K562 (cell line): ENCODE data around the gene SEMA4G. TPM values are rescaled to one million over a fixed set of nuclear protein-coding genes. Genes with fewer than 3 reads are reported as not detected.

Experiments used
- DDX20 ChIP-seq: fragments of 450-650 bp; IDR thresholded peaks from 2 replicates; pipeline ENCODE4 v1.6.1; 2016; ENCODE audit warnings: missing genetic modification characterization, low read depth, mild to moderate bottlenecking, missing compliant biosample characterization, moderate library complexity
- DEAF1 ChIP-seq: fragments of 450-650 bp; formaldehyde crosslinking; IDR thresholded peaks from 2 replicates; pipeline ENCODE4 v1.4.0; 2020; ENCODE audit warnings: mild to moderate bottlenecking, moderate library complexity
- ELF2 ChIP-seq: fragments of 250-450 bp; sonication (Bioruptor Pico); IDR thresholded peaks from 2 replicates; pipeline ENCODE4 v1.5.0; 2021; ENCODE audit warnings: mild to moderate bottlenecking
- ESRRA ChIP-seq: fragments of 450-650 bp; IDR thresholded peaks from 2 replicates; pipeline ENCODE4 v1.6.1; 2014; ENCODE audit warnings: low read depth, mild to moderate bottlenecking, moderate library complexity, borderline replicate concordance
- GABPB1 ChIP-seq: sonication (generic); formaldehyde crosslinking; IDR thresholded peaks from 2 replicates; pipeline ENCODE4 v1.8.0; 2022; ENCODE audit warnings: mild to moderate bottlenecking, missing genetic modification reagents
- GATAD2B ChIP-seq: fragments of 450-650 bp; IDR thresholded peaks from 2 replicates; pipeline ENCODE4 v1.6.1; 2017; ENCODE audit warnings: mild to moderate bottlenecking, borderline replicate concordance
- ILF3 ChIP-seq: fragments of 450-650 bp; IDR thresholded peaks from 2 replicates; pipeline ENCODE4 v1.6.1; 2018; ENCODE audit warnings: antibody characterized with exemption, mild to moderate bottlenecking, moderate library complexity, borderline replicate concordance
- KDM5B ChIP-seq: fragments of 200-600 bp; sonication (generic); IDR thresholded peaks from 2 replicates; pipeline ENCODE4 v1.6.1; 2012; ENCODE audit warnings: low read depth, mild to moderate bottlenecking, moderate library complexity, low read length, control low read depth, inconsistent platforms; ENCODE audit not compliant: insufficient replicate concordance
- L3MBTL2 ChIP-seq: fragments of 450-650 bp; IDR thresholded peaks from 2 replicates; pipeline ENCODE4 v1.6.1; 2016; ENCODE audit warnings: mild to moderate bottlenecking, moderate library complexity
- MYC ChIP-seq, 2 experiments: fragments of 250-450 bp in 1 of 2; sonication (Bioruptor Pico) in 1 of 2; IDR thresholded peaks; 2 replicates each; pipeline versions ENCODE4 v1.5.1 to v1.6.1; 2012 to 2021; ENCODE audit warnings: low read depth in 2 of 2, borderline replicate concordance in 1 of 2, improper control_type of control experiment in 1 of 2, low read length in 1 of 2, mild to moderate bottlenecking in 1 of 2, moderate library complexity in 1 of 2
- NRF1 ChIP-seq, 2 experiments: fragments of 450-650 bp; IDR thresholded peaks in 1 of 2; conservative IDR thresholded peaks in 1 of 2; 2 replicates each; pipeline ENCODE4 v1.6.1; 2014; ENCODE audit warnings: mild to moderate bottlenecking in 2 of 2
- PHB ChIP-seq: fragments of 250-450 bp; sonication (Bioruptor Pico); IDR thresholded peaks from 2 replicates; pipeline ENCODE4 v1.5.0; 2021
- PML ChIP-seq: IDR thresholded peaks from 2 replicates; pipeline ENCODE4 v1.6.1; 2012; ENCODE audit warnings: low read length, inconsistent platforms
- SAP30 ChIP-seq: fragments of 200-600 bp; sonication (generic); IDR thresholded peaks from 2 replicates; pipeline ENCODE4 v1.6.1; 2012; ENCODE audit warnings: borderline replicate concordance, low read depth, mild to moderate bottlenecking, moderate library complexity, low read length, control low read depth, inconsistent platforms; ENCODE audit not compliant: insufficient read depth, poor library complexity, severe bottlenecking
- TARDBP ChIP-seq: fragments of 450-650 bp; IDR thresholded peaks from 2 replicates; pipeline ENCODE4 v1.6.1; 2016
- TBP ChIP-seq: optimal IDR thresholded peaks from 2 replicates; pipeline ENCODE3; 2011; ENCODE audit warnings: low read depth, low read length, improper control_type of control experiment
- TCFL5 ChIP-seq: fragments of 250-450 bp; sonication (Bioruptor Pico); conservative IDR thresholded peaks from 2 replicates; pipeline ENCODE4 v1.6.1; 2021; ENCODE audit warnings: mild to moderate bottlenecking, moderate library complexity, matching md5 sums
- ZFP1 ChIP-seq: fragments of 450-650 bp; formaldehyde crosslinking; IDR thresholded peaks from 2 replicates; pipeline ENCODE4 v1.4.0; 2020; ENCODE audit warnings: mild to moderate bottlenecking, mixed read lengths
- ZNF175 ChIP-seq: fragments of 200-800 bp; sonication (Bioruptor generic); IDR thresholded peaks from 2 replicates; pipeline ENCODE4 v1.6.1; 2016; ENCODE audit warnings: low read depth, mild to moderate bottlenecking, missing genetic modification characterization, missing compliant biosample characterization
- ZNF324 ChIP-seq: fragments of 250-450 bp; sonication (Bioruptor Pico); IDR thresholded peaks from 2 replicates; pipeline ENCODE4 v1.4.0; 2020; ENCODE audit warnings: mild to moderate bottlenecking
- ZNF592 ChIP-seq: fragments of 450-650 bp; IDR thresholded peaks from 2 replicates; pipeline ENCODE4 v1.6.1; 2017; ENCODE audit warnings: antibody characterized with exemption, mild to moderate bottlenecking
- polyA plus RNA-seq, 8 experiments: library from polyadenylated mRNA; depleted of rRNA in 4 of 8; stranded (reverse) in 5 of 8; unstranded in 3 of 8; fragments of >200 nt; fragmentation: Nextera tagmentation in 2 of 8; fragmentation: Illumina TruSeq in 1 of 8; extraction: Ambion mirVana in 2 of 8; extraction: Trizol in 1 of 8; gene quantifications; 2 replicates each; pipeline versions ENCODE4 v1.2.1 to v1.2.3, GENCODE V29; 2011 to 2014; ENCODE audit warnings: inconsistent platforms in 1 of 8, missing spikeins in 1 of 8
- total RNA-seq, 7 experiments: library from RNA; depleted of rRNA in 6 of 7; stranded (reverse); fragments of >200 nt in 6 of 7; fragmentation: Illumina TruSeq in 2 of 7; extraction: Trizol in 2 of 7; gene quantifications; 2 replicates each; pipeline versions ENCODE4 v1.2.1 to v1.2.3, GENCODE V29; 2011 to 2021; ENCODE audit warnings: low replicate concordance in 1 of 7

Gene SEMA4G
- total and polyA plus RNA-seq, 9 of the 15 experiments (the other 6 are each of a cell fraction or from before 2014, with no cell fraction given): 0.40 to 7.8 (median 1.8) TPM

- TF ChIP-seq DEAF1 (CRISPR knock-in tag) (0 out of 2 replicates have a peak, but pooled peaks have one; percentile 11), DDX20 (tag) (no peak), TCFL5 (no peak), ZFP1 (CRISPR knock-in tag) (0 out of 2 replicates have a peak, but pooled peaks have one; percentile 10), SAP30 (no peak), NRF1 (conservative IDR thresholded peaks at IDR 0.05 in 1 of 2, IDR thresholded peaks at IDR 0.05 in 1 of 2) (peak; percentile 62 to 71; a peak in 3 of 4 replicates), TARDBP (peak; percentile 52), ESRRA (0 out of 2 replicates have a peak, but pooled peaks have one; percentile 10), GATAD2B (peak; percentile 35; the same call in 1 of the 2 replicates), PML (no peak), ZNF324 (CRISPR knock-in tag) (0 out of 2 replicates have a peak, but pooled peaks have one; percentile 22), L3MBTL2 (0 out of 2 replicates have a peak, but pooled peaks have one; percentile 64), ZNF592 (peak; percentile 60), GABPB1 (CRISPR knock-in tag) (peak; percentile 38; the same call in 1 of the 2 replicates), PHB (CRISPR knock-in tag) (no peak), KDM5B (peak; percentile 57), ZNF175 (CRISPR knock-in tag) (0 out of 2 replicates have a peak, but pooled peaks have one; percentile 31), ELF2 (0 out of 2 replicates have a peak, but pooled peaks have one; percentile 20), TBP (peak; percentile 3), MYC (IDR thresholded peaks at IDR 0.05; ENCODE audit: low read depth, low read length) (peak; percentile 47; the same call in 1 of the 2 replicates), MYC (CRISPR knock-in tag; IDR thresholded peaks at IDR 0.05; ENCODE audit: borderline replicate concordance, low read depth) (no peak), ILF3 (no peak)
Measured at GRCh38 chr10:100998991-100999741, 29.9 kb downstream of the SEMA4G start (continued).
